ENCODE data around the gene POLA2. TPM values are rescaled to one million over a fixed set of nuclear protein-coding genes. Genes with fewer than 3 reads are reported as not detected.

The POLA2 gene
- total and polyA plus RNA-seq, 9 of the 15 experiments (the other 6 are each of a cell fraction or from before 2014, with no cell fraction given): 2.7 to 134 (median 44.4) TPM

- H3K9me3 ChIP-seq (replicated peaks; ENCODE audit: control insufficient read depth, insufficient read depth, low read depth, low read length): no peaks in the 10 kb centered on the region
- H3K9ac ChIP-seq (ENCODE audit: insufficient read depth in 1 of 2, low read depth in 2 of 2, low read length in 2 of 2): peak overlapping the region; percentile 19 to 70; a peak in 1 of 4 replicates
- peaks cover 17 to 20% of the 10 kb centered on the region in 2 experiments; a peak in 4 of 5 replicates for H3K4me1 ChIP-seq (replicated peaks in 1 of 2; ENCODE audit: control insufficient read depth in 2 of 2, insufficient read depth in 2 of 2, low read length in 2 of 2)
- H3K9me1 ChIP-seq (ENCODE audit: control insufficient read depth, insufficient read depth, low read length): no peaks in the 10 kb centered on the region
- H3K36me3 ChIP-seq (ENCODE audit: control insufficient read depth, insufficient read depth, low read length): peaks cover 60% of the 10 kb centered on the region
- peaks cover 61% of the 10 kb centered on the region for H3K79me2 ChIP-seq (ENCODE audit: control insufficient read depth, insufficient read depth, low read length)
- in situ Hi-C loops (cut with MboI): no loop called here
- ATAC-seq: peak; percentile 52
- H4K20me1 ChIP-seq (replicated peaks; ENCODE audit: control insufficient read depth, insufficient read depth, low read length): peaks cover 9% of the 10 kb centered on the region
- BruUV-seq (replicated peaks): no TSS peak
- H3K4me2 ChIP-seq (ENCODE audit: insufficient read depth, low read length): peak overlapping the region; percentile 43
- peak in 2 of 4 experiments; percentile 39 to 51 for DNase-seq (ENCODE audit: extremely low read depth in 1 of 4, low spot score in 3 of 4)
- no peak overlapping the region for H2AFZ ChIP-seq (ENCODE audit: low read depth, low read length)
- ChIA-PET POLR2A (interaction anchor here (0.7 to 2.8 kb wide), 10 partner anchors 9 to 169 kb away, joined by 3 to 15 read pairs (median 5); partner anchors contain the start of genes MALAT1, NEAT1 and SPDYC), CTCF (ENCODE audit: low intra/inter-chr PET ratio) (no interaction called here)
- FAIRE-seq: peak; percentile 48
- peak overlapping the region; percentile 50 for H3K27ac ChIP-seq (ENCODE audit: extremely low read depth, low read depth, low read length)
- no peaks in the 10 kb centered on the region for H3K27me3 ChIP-seq (ENCODE audit: control insufficient read depth in 2 of 2, insufficient read depth in 2 of 2, low read length in 2 of 2)
- 31% methylated on average over 7 of the region's 7 CpGs for WGBS (ENCODE audit: insufficient coverage, low coverage, missing lambda C conversion rate)
- H3K4me3 ChIP-seq: no peak overlapping the region
- intact Hi-C loops (cut with micrococcal nuclease): no loop called here
- TF ChIP-seq BCL6 (CRISPR knock-in tag; IDR thresholded peaks at IDR 0.05): no peak
- TF ChIP-seq ZFP36 (IDR thresholded peaks at IDR 0.05; ENCODE audit: low read depth, low read length, partially characterized antibody): no peak
- TF ChIP-seq ZNF224 (CRISPR knock-in tag; IDR thresholded peaks at IDR 0.05): no peak
- no peak for TF ChIP-seq ADNP (tag; IDR thresholded peaks at IDR 0.05)
- no peak for TF ChIP-seq E2F5 (CRISPR knock-in tag; IDR thresholded peaks at IDR 0.05)
- TF ChIP-seq HDAC6 (IDR thresholded peaks at IDR 0.05; ENCODE audit: low read depth, low read length): no peak
- no peak for TF ChIP-seq ATF6 (CRISPR knock-in tag; IDR thresholded peaks at IDR 0.05)
- TF ChIP-seq SLC30A9 (CRISPR knock-in tag; IDR thresholded peaks at IDR 0.05): no peak
- TF ChIP-seq KDM1A (IDR thresholded peaks at IDR 0.05): peak in 1 of 2 experiments; percentile 22; a peak in 1 of 4 replicates
- no peak for TF ChIP-seq ILF3 (IDR thresholded peaks at IDR 0.05; ENCODE audit: borderline replicate concordance)
- TF ChIP-seq HNRNPLL (IDR thresholded peaks at IDR 0.05; ENCODE audit: low read depth, low read length, poor library complexity, severe bottlenecking): no peak
- no peak for TF ChIP-seq RREB1 (CRISPR knock-in tag; IDR thresholded peaks at IDR 0.05)
Measured at GRCh38 chr11:65338676-65339075, 76.9 kb downstream of the POLA2 start.
